IMR-90 (cell line): ENCODE results near the gene PHKA1. TPM values are rescaled to one million over a fixed set of nuclear protein-coding genes. Genes with fewer than 3 reads are reported as not detected.

Experiments used
- ATAC-seq: fragments of 200-7000 bp; cut with Tn5 transposase; 2 replicates; pipeline ENCODE4 v1.9.1; 2020; ENCODE audit warnings: low read depth, mild to moderate bottlenecking, moderate library complexity
- BruUV-seq: library from RNA; stranded (reverse); fragments of 400-500 nt; replicated peaks from 2 replicates; lab custom pipeline; 2021; lab: Mats Ljungman, UMichigan
- CTCF ChIA-PET: fragments of 300-600 bp; formaldehyde crosslinking; extraction: SDS; loops from one replicate; lab custom pipeline; 2021; ENCODE audit warnings: antibody characterized with exemption; lab: Yijun Ruan, JAX
- POLR2A ChIA-PET: fragments of 300-600 bp; sonication (Branson Sonifier 250); formaldehyde crosslinking; loops from one replicate; lab custom pipeline; 2022; ENCODE audit warnings: antibody characterized with exemption; ENCODE audit not compliant: unreplicated experiment; lab: Charles Lee
- DNase-seq: peaks from one replicate; pipeline ENCODE4 v3.0.0; 2013
- H2AFZ ChIP-seq: replicated peaks from 2 replicates; pipeline ENCODE3; 2013; ENCODE audit warnings: low read length, mild to moderate bottlenecking; ENCODE audit not compliant: poor library complexity
- H2AK5ac ChIP-seq: 2 replicates; pipeline ENCODE4 v1.6.1; 2013; ENCODE audit warnings: low read depth, low read length, inconsistent platforms
- H2AK9ac ChIP-seq: replicated peaks from 2 replicates; pipeline ENCODE3; 2013; ENCODE audit warnings: mild to moderate bottlenecking, low read depth, low read length, moderate library complexity; ENCODE audit not compliant: poor library complexity
- H2BK120ac ChIP-seq: 2 replicates; pipeline ENCODE4 v1.6.1; 2013; ENCODE audit warnings: low read depth, low read length, inconsistent platforms
- H2BK15ac ChIP-seq: 3 replicates; pipeline ENCODE4 v1.6.1; 2013; ENCODE audit warnings: low read depth, low read length, inconsistent platforms
- H2BK20ac ChIP-seq: 2 replicates; pipeline ENCODE4 v1.6.1; 2013; ENCODE audit warnings: low read depth, mild to moderate bottlenecking, inconsistent platforms, low read length, moderate library complexity
- H2BK5ac ChIP-seq: 2 replicates; pipeline ENCODE4 v1.6.1; 2013; ENCODE audit warnings: mild to moderate bottlenecking, low read depth, low read length, inconsistent platforms; ENCODE audit not compliant: poor library complexity, severe bottlenecking
- H3K14ac ChIP-seq: replicated peaks from 2 replicates; pipeline ENCODE4 v1.6.1; 2013; ENCODE audit warnings: low read depth, low read length, inconsistent platforms
- H3K18ac ChIP-seq: 2 replicates; pipeline ENCODE4 v1.6.1; 2013; ENCODE audit warnings: low read depth, low read length, control low read depth
- H3K23ac ChIP-seq: 2 replicates; pipeline ENCODE4 v1.6.1; 2013; ENCODE audit warnings: low read depth, low read length, inconsistent platforms
- H3K27ac ChIP-seq: 2 replicates; pipeline ENCODE4 v1.5.1; 2013; ENCODE audit warnings: mild to moderate bottlenecking, control low read depth, low read length; ENCODE audit not compliant: insufficient read depth
- H3K27me3 ChIP-seq: 2 replicates; pipeline ENCODE4 v1.6.1; 2013; ENCODE audit warnings: low read length; ENCODE audit not compliant: control insufficient read depth, insufficient read depth
- H3K36me3 ChIP-seq: 2 replicates; pipeline ENCODE4 v1.6.1; 2013; ENCODE audit warnings: low read length, mixed read lengths; ENCODE audit not compliant: control insufficient read depth, insufficient read depth
- H3K4ac ChIP-seq: 2 replicates; pipeline ENCODE4 v1.6.1; 2013; ENCODE audit warnings: low read depth, low read length, inconsistent platforms
- H3K4me1 ChIP-seq: 2 replicates; pipeline ENCODE4 v1.6.1; 2013; ENCODE audit warnings: low read length, mixed read lengths; ENCODE audit not compliant: control insufficient read depth, insufficient read depth
- H3K4me2 ChIP-seq: 2 replicates; pipeline ENCODE4 v1.6.1; 2013; ENCODE audit warnings: low read depth, mild to moderate bottlenecking, control low read depth, low read length, moderate library complexity
- H3K4me3 ChIP-seq: 2 replicates; pipeline ENCODE4 v1.5.1; 2013; ENCODE audit warnings: low read depth, mild to moderate bottlenecking, control low read depth, low read length, moderate library complexity; ENCODE audit not compliant: insufficient read depth
- H3K56ac ChIP-seq: 2 replicates; pipeline ENCODE4 v1.6.1; 2013; ENCODE audit warnings: low read length, inconsistent platforms; ENCODE audit not compliant: insufficient read depth; ENCODE audit errors: extremely low read depth
- H3K79me1 ChIP-seq, 2 experiments: 2 replicates each; pipeline ENCODE4 v1.6.1; 2013; ENCODE audit warnings: low read length in 2 of 2, inconsistent platforms in 1 of 2, low read depth in 1 of 2
- H3K9ac ChIP-seq: 2 replicates; pipeline ENCODE4 v1.6.1; 2013; ENCODE audit warnings: low read depth, low read length, control low read depth
- H3K9me1 ChIP-seq: 2 replicates; pipeline ENCODE4 v1.6.1; 2013; ENCODE audit warnings: low read length, inconsistent platforms; ENCODE audit not compliant: insufficient read depth
- H3K9me3 ChIP-seq: 2 replicates; pipeline ENCODE4 v1.6.1; 2013; ENCODE audit warnings: low read length; ENCODE audit not compliant: control insufficient read depth, insufficient read depth
- H4K20me1 ChIP-seq: 2 replicates; pipeline ENCODE4 v1.6.1; 2013; ENCODE audit warnings: low read length, inconsistent platforms; ENCODE audit not compliant: insufficient read depth
- H4K5ac ChIP-seq: 2 replicates; pipeline ENCODE4 v1.6.1; 2013; ENCODE audit warnings: mild to moderate bottlenecking, low read depth, low read length, control low read depth
- H4K8ac ChIP-seq, 2 experiments: 2 replicates each; pipeline ENCODE4 v1.6.1; 2013; ENCODE audit warnings: low read depth in 2 of 2, low read length in 2 of 2, control low read depth in 1 of 2, inconsistent platforms in 1 of 2
- H4K91ac ChIP-seq: 2 replicates; pipeline ENCODE4 v1.6.1; 2013; ENCODE audit warnings: low read depth, low read length, inconsistent platforms; ENCODE audit not compliant: insufficient read depth
- BHLHE40 ChIP-seq: fragments of 150-350 bp; IDR thresholded peaks from 2 replicates; pipeline ENCODE4 v1.6.1; 2016; ENCODE audit warnings: mild to moderate bottlenecking, low read depth, low read length
- CEBPB ChIP-seq: IDR thresholded peaks from 2 replicates; pipeline ENCODE4 v1.6.1; 2012; ENCODE audit warnings: low read depth, low read length, improper control_type of control experiment
- CHD1 ChIP-seq: IDR thresholded peaks from 2 replicates; pipeline ENCODE4 v1.6.1; 2012; ENCODE audit warnings: low read depth, low read length, improper control_type of control experiment
- FOS ChIP-seq: fragments of 150-350 bp; IDR thresholded peaks from 2 replicates; pipeline ENCODE4 v1.6.1; 2016; ENCODE audit warnings: low read depth, low read length
- MAZ ChIP-seq: IDR thresholded peaks from 2 replicates; pipeline ENCODE4 v1.6.1; 2012; ENCODE audit warnings: low read depth, mild to moderate bottlenecking, low read length, improper control_type of control experiment, moderate library complexity, borderline replicate concordance
- MXI1 ChIP-seq: IDR thresholded peaks from 2 replicates; pipeline ENCODE4 v1.6.1; 2012; ENCODE audit warnings: low read depth, mild to moderate bottlenecking, low read length, moderate library complexity, borderline replicate concordance
- NFE2L2 ChIP-seq: fragments of 150-350 bp; IDR thresholded peaks from 2 replicates; pipeline ENCODE4 v1.6.1; 2016; ENCODE audit warnings: low read depth, mild to moderate bottlenecking, low read length
- RAD21 ChIP-seq: IDR thresholded peaks from 2 replicates; pipeline ENCODE4 v1.6.1; 2012; ENCODE audit warnings: low read length, improper control_type of control experiment
- RFX5 ChIP-seq: IDR thresholded peaks from 2 replicates; pipeline ENCODE4 v1.8.0; 2012; ENCODE audit warnings: low read depth, mild to moderate bottlenecking, low read length, moderate library complexity
- SMC3 ChIP-seq: fragments of 150-350 bp; IDR thresholded peaks from 2 replicates; pipeline ENCODE4 v1.6.1; 2016; ENCODE audit warnings: low read depth, mild to moderate bottlenecking, antibody characterized with exemption, low read length, moderate library complexity
- USF2 ChIP-seq: fragments of 150-350 bp; IDR thresholded peaks from 2 replicates; pipeline ENCODE4 v1.6.1; 2017; ENCODE audit warnings: mild to moderate bottlenecking, antibody characterized with exemption, low read length, low read depth
- WGBS, 2 experiments: methylation state at CpG; one replicate each; pipeline versions ENCODE4 v1.1.5 to v1.1.7; 2013; ENCODE audit warnings: missing lambda C conversion rate in 2 of 2; ENCODE audit not compliant: insufficient read length in 1 of 2; ENCODE audit errors: extremely low coverage in 2 of 2; 5-methylcytosine and 5-hydroxymethylcytosine counted together
- dilution Hi-C: fragments of 300-500 bp; cut with HindIII; formaldehyde crosslinking; loops from one replicate; pipeline ENCODE4 v1.14.3; 2018; ENCODE audit warnings: low sequenced_read_pairs; ENCODE audit not compliant: unreplicated experiment
- in situ Hi-C: fragments of 300-500 bp; cut with MboI; formaldehyde crosslinking; loops from 3 replicates; pipeline ENCODE4 v1.14.3; 2019; ENCODE audit warnings: low sequenced_read_pairs, inconsistent platforms, mixed read lengths
- intact Hi-C: fragments of 100-400 bp; cut with micrococcal nuclease; formaldehyde crosslinking; loops from 2 replicates; pipeline ENCODE4 v1.10.0; 2022
- polyA plus RNA-seq, 3 experiments: library from polyadenylated mRNA; depleted of rRNA; stranded (reverse); fragments of >200 nt; gene quantifications; 2 replicates each; pipeline ENCODE4 v1.2.3, GENCODE V29; 2012; ENCODE audit warnings: low replicate concordance in 1 of 3
- total RNA-seq: library from RNA; depleted of rRNA; stranded (reverse); fragments of >200 nt; gene quantifications from 2 replicates; pipeline ENCODE4 v1.2.3, GENCODE V29; 2012
- TF ChIP-seq, protein P1 (sequence below): conservative IDR thresholded peaks from 2 replicates; pipeline ENCODE4 v1.5.1; 2012; ENCODE audit warnings: mild to moderate bottlenecking, low read depth, low read length, improper control_type of control experiment
- TF ChIP-seq, protein P2 (sequence below): fragments of 150-350 bp; IDR thresholded peaks from 2 replicates; pipeline ENCODE4 v1.6.1; 2016; ENCODE audit warnings: low read depth, mild to moderate bottlenecking, low read length, moderate library complexity, borderline replicate concordance

Gene PHKA1
- total and polyA plus RNA-seq, 2 of the 4 experiments (the other 2 are of a cell fraction): 2.7 to 4.5 TPM

DNA sequence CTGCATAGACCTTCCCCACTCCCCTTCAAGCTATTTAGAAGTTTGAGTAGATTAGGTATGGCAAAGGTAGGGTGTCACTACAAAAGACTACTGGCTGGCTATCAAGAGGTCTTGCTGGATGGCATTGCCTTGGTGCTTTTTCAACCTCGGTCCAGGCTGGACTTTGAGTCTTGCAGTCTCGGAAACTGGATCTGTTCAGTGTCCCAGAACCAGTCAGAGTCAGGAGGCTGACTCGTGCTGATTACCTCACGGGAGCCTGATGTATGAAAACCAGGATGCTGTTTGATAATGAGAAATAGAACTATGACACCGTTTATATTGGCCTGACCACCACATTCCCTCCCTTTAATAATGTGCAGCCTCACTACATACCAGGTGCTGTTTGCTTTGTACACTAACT lies 2.7 kb upstream of the PHKA1 start:
- peaks cover 0 to 3% of the 10 kb centered on the region in 2 experiments; a peak in 1 of 4 replicates for H3K79me1 ChIP-seq
- no peak overlapping the region for H2AK5ac ChIP-seq
- no peak overlapping the region for H4K5ac ChIP-seq
- H3K23ac ChIP-seq: no peak overlapping the region
- H3K9ac ChIP-seq: no peak overlapping the region
- no peak overlapping the region for H2AFZ ChIP-seq
- no peak overlapping the region for H4K91ac ChIP-seq
- TF ChIP-seq USF2 (no peak), SMC3 (no peak), NFE2L2 (no peak), CHD1 (no peak), FOS (no peak), CEBPB (no peak), BHLHE40 (no peak), MAZ (no peak), RAD21 (no peak), RFX5 (no peak), MXI1 (no peak)
- TF ChIP-seq, protein P1, sequence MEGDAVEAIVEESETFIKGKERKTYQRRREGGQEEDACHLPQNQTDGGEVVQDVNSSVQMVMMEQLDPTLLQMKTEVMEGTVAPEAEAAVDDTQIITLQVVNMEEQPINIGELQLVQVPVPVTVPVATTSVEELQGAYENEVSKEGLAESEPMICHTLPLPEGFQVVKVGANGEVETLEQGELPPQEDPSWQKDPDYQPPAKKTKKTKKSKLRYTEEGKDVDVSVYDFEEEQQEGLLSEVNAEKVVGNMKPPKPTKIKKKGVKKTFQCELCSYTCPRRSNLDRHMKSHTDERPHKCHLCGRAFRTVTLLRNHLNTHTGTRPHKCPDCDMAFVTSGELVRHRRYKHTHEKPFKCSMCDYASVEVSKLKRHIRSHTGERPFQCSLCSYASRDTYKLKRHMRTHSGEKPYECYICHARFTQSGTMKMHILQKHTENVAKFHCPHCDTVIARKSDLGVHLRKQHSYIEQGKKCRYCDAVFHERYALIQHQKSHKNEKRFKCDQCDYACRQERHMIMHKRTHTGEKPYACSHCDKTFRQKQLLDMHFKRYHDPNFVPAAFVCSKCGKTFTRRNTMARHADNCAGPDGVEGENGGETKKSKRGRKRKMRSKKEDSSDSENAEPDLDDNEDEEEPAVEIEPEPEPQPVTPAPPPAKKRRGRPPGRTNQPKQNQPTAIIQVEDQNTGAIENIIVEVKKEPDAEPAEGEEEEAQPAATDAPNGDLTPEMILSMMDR: no peak
- TF ChIP-seq, protein P2, sequence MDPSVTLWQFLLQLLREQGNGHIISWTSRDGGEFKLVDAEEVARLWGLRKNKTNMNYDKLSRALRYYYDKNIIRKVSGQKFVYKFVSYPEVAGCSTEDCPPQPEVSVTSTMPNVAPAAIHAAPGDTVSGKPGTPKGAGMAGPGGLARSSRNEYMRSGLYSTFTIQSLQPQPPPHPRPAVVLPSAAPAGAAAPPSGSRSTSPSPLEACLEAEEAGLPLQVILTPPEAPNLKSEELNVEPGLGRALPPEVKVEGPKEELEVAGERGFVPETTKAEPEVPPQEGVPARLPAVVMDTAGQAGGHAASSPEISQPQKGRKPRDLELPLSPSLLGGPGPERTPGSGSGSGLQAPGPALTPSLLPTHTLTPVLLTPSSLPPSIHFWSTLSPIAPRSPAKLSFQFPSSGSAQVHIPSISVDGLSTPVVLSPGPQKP: no peak
- no peak overlapping the region for H3K27ac ChIP-seq
- dilution Hi-C loops (no loop called here), intact Hi-C loops (no loop called here), in situ Hi-C loops (loop anchor here (10.0 kb wide), 2 partner anchors 112 to 142 kb away; partner anchors contain the start of gene HDAC8)
- DNase-seq (peak; percentile 26), ATAC-seq (no peak)
- POLR2A ChIA-PET: no interaction called here
- no peak overlapping the region for H3K4ac ChIP-seq
- no peak overlapping the region for H2AK9ac ChIP-seq
- H3K56ac ChIP-seq: no peak overlapping the region
- no peak overlapping the region for H3K18ac ChIP-seq
- WGBS, 2 experiments: 53% methylated on average over 2 of the region's 5 CpGs; no CpG with 5 or more reads in 1 of the 2 experiments
- H3K36me3 ChIP-seq: no peaks in the 10 kb centered on the region
- no peaks in the 10 kb centered on the region for H4K20me1 ChIP-seq
- H2BK20ac ChIP-seq: no peak overlapping the region
- no TSS peak for BruUV-seq
- H3K4me3 ChIP-seq: no peak overlapping the region
- H3K4me1 ChIP-seq: no peaks in the 10 kb centered on the region
- H3K9me1 ChIP-seq: 0 out of 2 replicates have a peak, but pooled peaks cover 3% of the 10 kb centered on the region
- H2BK5ac ChIP-seq: no peak overlapping the region
- H3K14ac ChIP-seq: no peak overlapping the region
- no peak overlapping the region for H2BK120ac ChIP-seq
- no peak overlapping the region for H2BK15ac ChIP-seq
- CTCF ChIA-PET: no interaction called here
- no peaks in the 10 kb centered on the region for H3K9me3 ChIP-seq
- H4K8ac ChIP-seq: no peak overlapping the region
- H3K27me3 ChIP-seq: peaks cover 2% of the 10 kb centered on the region; the same call in 1 of the 2 replicates
- H3K4me2 ChIP-seq: no peak overlapping the region
